Activated T-cell treated with anti-CD3 and anti-CD28 coated beads for 24 hours (primary cell): ENCODE data around the gene MRPL4.

Source experiments
- DNase-seq: peaks from one replicate; pipeline ENCODE4 v3.0.0-alpha.2; 2020; ENCODE audit warnings: low read depth

The MRPL4 gene

DNA sequence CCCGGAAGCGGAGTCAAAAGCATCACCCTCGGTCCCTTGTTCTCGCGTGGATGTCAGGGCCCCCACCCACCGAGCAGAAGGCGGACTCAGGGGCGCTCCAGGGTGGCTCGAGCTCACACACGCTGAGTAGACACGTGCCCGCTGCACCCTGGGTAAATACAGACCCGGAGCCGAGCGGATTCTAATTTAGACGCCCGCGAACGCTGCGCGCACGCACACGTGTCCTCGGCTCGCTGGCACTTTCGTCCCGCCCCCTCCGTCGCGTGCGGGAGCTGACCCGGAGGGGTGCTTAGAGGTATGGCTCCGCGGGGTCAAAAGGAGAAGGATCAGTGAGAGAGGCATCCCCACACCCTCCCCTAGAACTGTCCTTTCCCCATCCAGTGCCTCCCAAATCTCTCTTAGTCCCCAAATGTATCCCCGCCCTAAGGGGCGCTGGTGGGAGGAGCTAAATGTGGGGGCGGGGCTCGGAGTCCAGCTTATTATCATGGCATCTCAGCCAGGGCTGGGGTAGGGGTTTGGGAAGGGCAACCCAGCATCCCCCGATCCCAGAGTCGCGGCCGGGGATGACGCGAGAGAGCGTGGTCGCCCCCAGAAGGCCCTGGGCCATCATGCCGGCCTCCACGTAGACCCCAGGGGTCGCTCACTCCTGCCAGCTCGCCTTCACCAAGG is 37.3 kb downstream of the MRPL4 start:
- peak; percentile 65 for DNase-seq

DNA sequence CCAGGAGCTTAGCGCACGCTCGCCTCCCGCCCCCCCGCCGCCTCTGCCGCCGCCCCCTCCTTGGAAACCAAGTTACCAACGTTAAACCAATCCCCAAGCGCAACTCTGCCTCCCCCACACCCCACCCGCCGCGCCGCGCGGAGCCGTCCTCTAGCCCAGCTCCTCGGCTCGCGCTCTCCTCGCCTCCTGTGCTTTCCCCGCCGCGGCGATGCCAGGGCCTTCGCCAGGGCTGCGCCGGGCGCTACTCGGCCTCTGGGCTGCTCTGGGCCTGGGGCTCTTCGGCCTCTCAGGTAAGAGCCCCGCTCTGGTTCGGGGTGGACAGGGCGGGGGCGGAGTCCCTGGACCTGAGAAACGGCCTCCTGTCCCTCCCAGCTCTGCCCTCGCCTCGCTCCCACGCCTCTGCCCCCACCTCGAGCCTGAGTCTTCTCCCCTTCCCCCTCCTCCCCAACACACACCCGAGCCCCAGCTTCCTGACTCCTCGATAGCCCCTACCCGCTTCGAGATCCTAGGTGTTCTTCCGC is 37.9 kb downstream of the MRPL4 start, which contains the start of gene ICAM5:
ICAM5 (plus strand) TSS at position 117 of the 521 bp plus-strand sequence; CDS start at position 209, 92 bp downstream.
- DNase-seq: no peak

DNA sequence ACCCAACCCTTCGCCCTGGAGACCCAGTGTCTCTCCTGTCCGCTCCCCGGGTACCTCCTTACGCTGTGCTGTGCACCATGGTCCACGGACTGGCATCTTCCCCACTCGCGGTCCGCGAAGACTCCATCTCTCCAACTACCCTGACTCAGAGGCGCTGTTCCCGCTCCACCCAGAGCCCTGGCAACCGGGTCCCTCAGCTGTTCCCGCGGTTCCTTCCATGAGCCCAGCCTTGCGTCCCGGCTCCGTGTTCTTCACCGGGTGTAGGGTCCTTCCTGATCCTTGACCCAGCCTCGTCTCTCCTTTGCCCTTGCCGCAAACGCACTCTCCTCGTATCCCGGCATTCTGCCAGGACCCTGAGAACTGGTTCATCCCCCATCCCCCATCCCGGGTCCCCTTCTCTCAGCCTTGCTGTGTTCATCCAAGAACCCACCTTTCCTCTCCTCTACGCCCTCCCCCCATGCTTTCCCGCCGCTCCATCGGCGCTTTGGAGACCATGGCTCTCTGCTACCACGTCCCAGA is 38.4 kb downstream of the MRPL4 start:
- no peak for DNase-seq

DNA sequence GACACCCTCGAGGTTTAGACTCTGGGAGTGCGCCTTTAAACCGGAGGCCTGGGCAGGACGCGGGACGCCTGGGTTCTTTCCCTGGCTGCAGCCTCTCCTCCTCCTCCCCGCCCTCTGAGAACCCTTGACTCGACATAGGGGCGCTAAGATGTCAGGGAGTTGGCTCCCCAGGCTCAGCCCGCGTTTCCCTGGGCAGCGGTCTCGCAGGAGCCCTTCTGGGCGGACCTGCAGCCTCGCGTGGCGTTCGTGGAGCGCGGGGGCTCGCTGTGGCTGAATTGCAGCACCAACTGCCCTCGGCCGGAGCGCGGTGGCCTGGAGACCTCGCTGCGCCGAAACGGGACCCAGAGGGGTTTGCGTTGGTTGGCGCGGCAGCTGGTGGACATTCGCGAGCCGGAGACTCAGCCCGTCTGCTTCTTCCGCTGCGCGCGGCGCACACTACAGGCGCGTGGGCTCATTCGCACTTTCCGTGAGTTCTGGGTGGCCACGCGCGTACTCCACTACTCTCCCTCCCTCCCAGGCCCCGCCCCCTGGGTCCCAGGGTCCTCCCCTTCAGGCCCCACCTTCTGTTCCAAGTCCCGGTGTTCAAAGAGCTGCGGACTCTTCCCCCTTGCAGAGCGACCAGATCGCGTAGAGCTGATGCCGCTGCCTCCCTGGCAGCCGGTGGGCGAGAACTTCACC is 39.0 kb downstream of the MRPL4 start:
- DNase-seq: no peak

DNA sequence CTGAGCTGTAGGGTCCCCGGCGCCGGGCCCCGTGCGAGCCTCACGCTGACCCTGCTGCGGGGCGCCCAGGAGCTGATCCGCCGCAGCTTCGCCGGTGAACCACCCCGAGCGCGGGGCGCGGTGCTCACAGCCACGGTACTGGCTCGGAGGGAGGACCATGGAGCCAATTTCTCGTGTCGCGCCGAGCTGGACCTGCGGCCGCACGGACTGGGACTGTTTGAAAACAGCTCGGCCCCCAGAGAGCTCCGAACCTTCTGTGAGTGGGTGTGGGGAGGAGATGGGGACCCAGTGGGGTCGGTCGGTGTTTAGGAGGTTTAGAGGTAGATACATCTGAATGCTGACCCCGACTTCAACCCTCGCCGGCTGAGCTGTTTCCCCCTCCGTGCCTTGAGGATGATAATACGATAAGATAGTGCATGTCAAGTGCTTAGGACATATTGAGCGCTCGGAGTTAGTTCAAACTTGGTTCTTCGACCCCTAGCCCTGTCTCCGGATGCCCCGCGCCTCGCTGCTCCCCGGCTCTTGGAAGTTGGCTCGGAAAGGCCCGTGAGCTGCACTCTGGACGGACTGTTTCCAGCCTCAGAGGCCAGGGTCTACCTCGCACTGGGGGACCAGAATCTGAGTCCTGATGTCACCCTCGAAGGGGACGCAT is 39.7 kb downstream of the MRPL4 start:
- no peak for DNase-seq

DNA sequence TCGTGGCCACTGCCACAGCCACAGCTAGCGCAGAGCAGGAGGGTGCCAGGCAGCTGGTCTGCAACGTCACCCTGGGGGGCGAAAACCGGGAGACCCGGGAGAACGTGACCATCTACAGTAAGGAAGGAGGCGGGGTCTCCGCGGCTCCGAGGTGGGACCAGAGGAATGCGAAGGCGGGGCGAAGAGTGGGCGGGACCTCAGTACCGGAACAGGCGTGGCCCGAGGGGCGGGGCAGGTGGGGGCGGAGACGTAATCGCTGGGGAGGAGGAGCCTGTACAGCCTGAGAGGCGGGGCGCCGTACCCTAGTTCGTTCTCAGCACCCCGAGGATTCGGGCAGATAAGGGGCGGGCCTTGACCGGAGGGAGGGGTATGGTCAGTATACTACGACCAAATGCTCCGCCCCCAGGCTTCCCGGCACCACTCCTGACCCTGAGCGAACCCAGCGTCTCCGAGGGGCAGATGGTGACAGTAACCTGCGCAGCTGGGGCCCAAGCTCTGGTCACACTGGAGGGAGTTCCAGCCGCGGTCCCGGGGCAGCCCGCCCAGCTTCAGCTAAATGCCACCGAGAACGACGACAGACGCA is 40.3 kb downstream of the MRPL4 start:
- peak; percentile 60 for DNase-seq

DNA sequence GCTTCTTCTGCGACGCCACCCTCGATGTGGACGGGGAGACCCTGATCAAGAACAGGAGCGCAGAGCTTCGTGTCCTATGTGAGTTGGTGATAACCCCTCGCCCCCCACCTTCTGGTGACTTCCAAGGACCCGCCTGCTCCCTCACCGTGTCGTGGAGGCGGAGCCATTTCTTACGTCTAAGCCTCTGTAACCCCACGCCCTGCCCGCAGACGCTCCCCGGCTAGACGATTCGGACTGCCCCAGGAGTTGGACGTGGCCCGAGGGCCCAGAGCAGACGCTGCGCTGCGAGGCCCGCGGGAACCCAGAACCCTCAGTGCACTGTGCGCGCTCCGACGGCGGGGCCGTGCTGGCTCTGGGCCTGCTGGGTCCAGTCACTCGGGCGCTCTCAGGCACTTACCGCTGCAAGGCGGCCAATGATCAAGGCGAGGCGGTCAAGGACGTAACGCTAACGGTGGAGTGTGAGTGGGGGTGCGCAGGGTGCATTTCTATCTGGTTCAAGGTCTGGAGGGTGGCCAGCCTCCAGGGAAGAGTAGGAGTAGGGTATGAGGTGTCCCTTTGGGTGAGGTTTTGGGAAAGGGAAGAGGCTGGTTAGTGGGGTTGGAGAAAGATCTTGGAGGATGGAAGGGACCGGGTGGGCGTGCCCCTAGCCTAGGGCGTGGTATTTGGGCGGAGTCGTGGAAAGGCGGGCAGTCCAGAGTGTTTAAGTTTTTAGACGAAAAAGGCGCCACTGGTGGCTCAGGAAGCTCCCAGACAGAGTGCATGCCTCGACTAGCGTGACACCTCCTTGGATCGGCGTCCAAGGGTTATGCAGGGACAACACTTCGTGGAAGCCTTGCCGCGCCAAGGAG is 41.0 kb downstream of the MRPL4 start:
- no peak for DNase-seq

DNA sequence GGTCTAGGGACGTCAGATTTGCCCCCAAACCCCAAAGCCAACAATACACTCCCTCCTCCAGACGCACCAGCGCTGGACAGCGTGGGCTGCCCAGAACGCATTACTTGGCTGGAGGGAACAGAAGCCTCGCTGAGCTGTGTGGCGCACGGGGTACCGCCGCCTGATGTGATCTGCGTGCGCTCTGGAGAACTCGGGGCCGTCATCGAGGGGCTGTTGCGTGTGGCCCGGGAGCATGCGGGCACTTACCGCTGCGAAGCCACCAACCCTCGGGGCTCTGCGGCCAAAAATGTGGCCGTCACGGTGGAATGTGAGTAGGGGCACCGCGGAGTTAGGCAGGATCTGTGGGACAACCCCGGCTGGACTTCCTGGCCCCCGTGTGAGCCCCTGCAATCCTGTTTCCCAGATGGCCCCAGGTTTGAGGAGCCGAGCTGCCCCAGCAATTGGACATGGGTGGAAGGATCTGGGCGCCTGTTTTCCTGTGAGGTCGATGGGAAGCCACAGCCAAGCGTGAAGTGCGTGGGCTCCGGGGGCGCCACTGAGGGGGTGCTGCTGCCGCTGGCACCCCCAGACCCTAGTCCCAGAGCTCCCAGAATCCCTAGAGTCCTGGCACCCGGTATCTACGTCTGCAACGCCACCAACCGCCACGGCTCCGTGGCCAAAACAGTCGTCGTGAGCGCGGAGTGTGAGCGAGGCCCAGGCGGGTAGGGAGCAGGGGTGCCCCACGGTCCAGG is 41.8 kb downstream of the MRPL4 start:
- no peak for DNase-seq

DNA sequence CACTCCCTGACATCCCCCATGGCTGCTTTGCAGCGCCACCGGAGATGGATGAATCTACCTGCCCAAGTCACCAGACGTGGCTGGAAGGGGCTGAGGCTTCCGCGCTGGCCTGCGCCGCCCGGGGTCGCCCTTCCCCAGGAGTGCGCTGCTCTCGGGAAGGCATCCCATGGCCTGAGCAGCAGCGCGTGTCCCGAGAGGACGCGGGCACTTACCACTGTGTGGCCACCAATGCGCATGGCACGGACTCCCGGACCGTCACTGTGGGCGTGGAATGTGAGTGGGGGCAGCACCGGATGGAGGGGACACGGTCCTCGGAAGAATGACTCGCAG is 42.3 kb downstream of the MRPL4 start:
- DNase-seq: no peak

DNA sequence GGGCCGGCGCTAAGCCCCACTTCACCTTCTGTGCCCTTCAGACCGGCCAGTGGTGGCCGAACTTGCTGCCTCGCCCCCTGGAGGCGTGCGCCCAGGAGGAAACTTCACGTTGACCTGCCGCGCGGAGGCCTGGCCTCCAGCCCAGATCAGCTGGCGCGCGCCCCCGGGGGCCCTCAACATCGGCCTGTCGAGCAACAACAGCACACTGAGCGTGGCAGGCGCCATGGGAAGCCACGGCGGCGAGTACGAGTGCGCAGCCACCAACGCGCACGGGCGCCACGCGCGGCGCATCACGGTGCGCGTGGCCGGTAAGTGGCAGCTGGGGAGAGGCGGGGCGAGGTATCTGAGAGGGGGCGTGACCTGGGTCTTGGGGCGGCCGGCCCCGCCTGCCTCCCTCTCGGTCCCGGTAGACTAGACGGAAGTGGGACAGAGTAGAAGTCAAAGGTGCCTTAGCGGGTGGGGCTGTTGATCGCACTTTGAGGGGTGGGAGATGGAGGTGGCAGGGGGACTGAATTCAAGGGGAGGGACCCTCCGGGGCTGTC is 43.4 kb downstream of the MRPL4 start:
- no peak for DNase-seq

DNA sequence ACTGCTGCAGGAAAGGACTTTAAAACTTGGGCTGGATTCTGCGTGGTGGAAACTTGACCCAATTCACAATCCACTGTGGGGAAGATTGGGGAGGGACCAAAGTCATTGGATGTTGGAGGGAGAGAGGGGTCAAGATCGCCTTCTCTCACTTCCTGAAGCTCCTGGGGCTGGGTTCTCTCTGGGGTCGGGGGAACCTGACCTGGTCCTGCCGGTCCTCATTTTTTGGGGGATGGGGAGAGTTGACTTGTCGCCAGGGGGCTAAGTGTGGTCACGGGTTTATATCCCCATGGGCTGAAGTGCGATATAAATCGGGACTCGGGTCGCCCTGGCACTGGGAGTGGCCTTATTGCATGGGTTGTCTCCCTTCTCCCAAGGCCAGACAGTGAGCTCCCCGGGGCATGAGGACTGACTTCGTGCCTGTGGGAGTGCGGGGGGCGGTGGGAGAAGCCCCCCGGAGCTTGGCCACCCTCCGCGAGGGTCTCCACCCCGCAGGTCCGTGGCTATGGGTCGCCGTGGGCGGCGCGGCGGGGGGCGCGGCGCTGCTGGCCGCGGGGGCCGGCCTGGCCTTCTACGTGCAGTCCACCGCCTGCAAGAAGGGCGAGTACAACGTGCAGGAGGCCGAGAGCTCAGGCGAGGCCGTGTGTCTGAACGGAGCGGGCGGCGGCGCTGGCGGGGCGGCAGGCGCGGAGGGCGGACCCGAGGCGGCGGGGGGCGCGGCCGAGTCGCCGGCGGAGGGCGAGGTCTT is 44.0 kb downstream of the MRPL4 start:
- DNase-seq: no peak

DNA sequence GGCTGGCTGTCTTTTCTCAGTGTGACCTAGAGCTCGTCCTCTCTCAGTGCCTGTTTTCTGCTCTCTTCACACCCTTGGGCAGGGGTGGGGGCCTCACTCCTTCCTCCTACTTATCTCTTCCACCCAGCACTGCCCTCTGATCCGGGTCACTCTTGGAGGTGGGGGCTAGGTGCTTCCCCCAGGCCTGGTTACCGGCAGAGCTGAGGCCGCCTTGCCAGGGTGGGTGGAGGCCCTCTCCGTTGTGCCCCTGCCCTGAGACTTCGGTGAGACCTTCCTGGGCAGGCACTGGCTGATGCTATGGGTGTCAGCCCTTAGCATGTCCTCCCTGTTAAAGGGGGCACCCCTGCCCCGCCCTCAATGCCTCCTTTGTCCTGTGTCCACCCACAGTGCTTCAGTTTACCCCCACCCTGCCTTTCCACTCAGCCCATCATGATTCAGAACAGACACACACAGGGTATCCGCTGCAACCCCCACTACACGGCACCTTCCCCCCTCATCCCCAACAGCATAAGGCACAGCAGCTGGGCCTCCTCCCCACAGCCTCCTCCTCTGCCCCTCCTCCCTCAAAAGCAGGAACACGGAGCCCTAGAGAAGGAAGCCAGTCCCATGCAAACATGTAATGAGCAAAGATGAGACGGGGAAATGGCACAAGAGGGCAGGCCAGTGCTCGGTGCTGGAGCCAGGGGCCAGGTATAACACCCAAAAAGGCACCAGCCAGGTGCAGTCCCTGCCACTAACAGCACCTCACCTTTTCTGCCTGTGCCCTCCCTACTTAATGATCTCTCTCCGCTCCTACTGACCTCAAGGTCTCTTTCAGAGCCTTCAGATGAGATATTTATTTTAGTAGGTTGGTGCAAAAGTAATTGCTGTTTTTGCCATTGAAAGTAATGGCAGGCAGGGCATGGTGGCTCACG is 47.8 kb downstream of the MRPL4 start:
- DNase-seq: no peak

DNA sequence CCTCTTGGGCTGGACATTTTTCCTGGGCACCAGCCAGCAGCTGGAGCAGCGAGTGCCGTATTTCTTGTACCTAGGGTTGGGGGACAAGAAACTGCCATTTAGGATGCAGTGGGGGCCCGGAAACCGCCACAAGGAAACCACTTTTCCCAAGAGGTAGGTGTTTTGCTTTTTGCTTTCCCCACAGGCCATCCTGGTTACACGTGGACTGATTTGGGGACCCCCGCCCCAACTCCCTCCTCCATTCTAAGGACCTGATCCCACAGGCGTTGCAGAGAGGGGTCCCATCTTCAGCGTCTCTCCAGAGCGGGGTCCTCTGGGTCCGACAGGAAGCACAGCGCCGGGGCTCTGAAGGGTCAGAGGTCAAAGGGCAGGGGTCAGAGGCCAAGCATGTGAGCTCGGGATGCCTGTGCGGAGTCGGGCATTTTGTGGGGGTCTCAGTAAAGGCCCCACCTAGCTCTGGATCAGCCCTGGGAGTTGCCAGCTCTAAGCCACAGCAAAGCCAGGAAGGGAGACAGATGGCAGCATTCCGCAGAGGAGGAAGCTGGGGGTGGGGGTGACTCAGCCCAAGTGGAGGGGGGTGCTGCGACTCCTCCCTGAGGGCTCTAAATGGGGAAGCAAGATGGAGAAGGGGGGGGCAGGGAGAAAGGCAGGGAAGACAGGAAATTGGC is 53.3 kb downstream of the MRPL4 start:
- DNase-seq: no peak

DNA sequence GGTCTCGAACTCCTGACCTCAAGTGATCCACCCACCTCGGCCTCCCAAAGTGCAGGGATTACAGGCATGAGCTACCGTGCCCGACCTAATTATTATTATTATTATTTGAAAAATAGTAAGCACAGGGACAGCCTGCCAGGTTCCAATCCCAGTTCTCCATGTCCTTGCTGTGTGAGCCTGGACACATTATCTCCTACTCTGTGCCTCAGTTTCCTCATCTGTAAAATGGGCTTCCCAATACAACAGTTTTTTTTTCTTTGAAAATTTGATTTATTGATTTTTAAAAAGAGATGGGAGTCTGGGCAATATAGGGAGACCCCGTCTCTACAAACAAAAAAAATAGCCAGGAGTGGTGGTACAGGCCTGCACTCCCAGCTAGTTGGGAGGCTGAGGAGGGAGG is 54.3 kb downstream of the MRPL4 start:
- no peak for DNase-seq

DNA sequence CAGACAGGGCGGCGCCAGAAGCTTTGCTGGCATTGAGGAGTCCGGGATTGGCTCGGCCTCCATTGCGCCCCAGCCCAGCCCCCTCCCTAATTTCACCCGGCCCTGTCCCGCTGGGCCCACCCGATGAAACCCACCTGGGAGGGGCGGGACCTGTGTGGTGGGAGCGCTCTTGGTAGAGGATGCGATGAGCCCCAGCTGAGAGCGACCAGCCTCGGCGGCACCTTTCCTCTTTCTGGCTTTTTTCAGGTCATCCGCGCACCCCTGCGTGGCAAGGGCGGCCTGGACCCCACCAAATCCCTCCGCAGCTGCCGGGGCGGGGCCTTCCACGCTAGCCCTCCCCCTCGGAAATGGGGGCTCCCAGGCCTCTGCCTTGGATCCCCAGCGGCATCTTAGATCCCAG is 57.4 kb downstream of the MRPL4 start, which contains the start of gene ZGLP1:
ZGLP1 (minus strand) TSS at position 393 of the 400 bp plus-strand sequence.
- DNase-seq: no peak
